ENCODE results near the gene CST11.

- TF ChIP-seq CTCF (tag by site-specific recombination; IDR thresholded peaks at IDR 0.05) (no peak), HIC1 (tag by site-specific recombination; IDR thresholded peaks at IDR 0.05) (no peak), ZSCAN30 (tag by site-specific recombination; IDR thresholded peaks at IDR 0.05) (no peak), ZNF274 (IDR thresholded peaks at IDR 0.05; ENCODE audit: low read length) (no peak), ZNF274 (tag by site-specific recombination; IDR thresholded peaks at IDR 0.05; ENCODE audit: borderline replicate concordance) (no peak), ZNF174 (tag by site-specific recombination; IDR thresholded peaks at IDR 0.05) (no peak), REST (tag by site-specific recombination; IDR thresholded peaks at IDR 0.05) (no peak), ZNF416 (tag by site-specific recombination; IDR thresholded peaks at IDR 0.05) (no peak), ZNF561 (tag by site-specific recombination; IDR thresholded peaks at IDR 0.05; ENCODE audit: borderline replicate concordance) (no peak), ZNF266 (tag by site-specific recombination; IDR thresholded peaks at IDR 0.05; ENCODE audit: low read depth) (no peak), ATF2 (tag by site-specific recombination; IDR thresholded peaks at IDR 0.05; ENCODE audit: low read depth) (no peak), ZNF24 (tag by site-specific recombination; IDR thresholded peaks at IDR 0.05) (no peak), MZF1 (tag by site-specific recombination; IDR thresholded peaks at IDR 0.05; ENCODE audit: borderline replicate concordance) (no peak), ZFP37 (tag by site-specific recombination; IDR thresholded peaks at IDR 0.05) (no peak)
Measured at GRCh38 chr20:23475395-23475794, 22.7 kb upstream of the CST11 start.

All from HEK293 (cell line).